PC-3 (cell line): ENCODE data around the gene DAB1. TPM values are rescaled to one million over a fixed set of nuclear protein-coding genes. Genes with fewer than 3 reads are reported as not detected.

Experiments used
- ATAC-seq: fragments of 200-7000 bp; cut with Tn5 transposase; 2 replicates; pipeline ENCODE4 v1.9.1; 2020; ENCODE audit warnings: mild to moderate bottlenecking, moderate library complexity
- BruUV-seq: library from RNA; stranded (reverse); fragments of 400-500 nt; replicated peaks from 2 replicates; lab custom pipeline; 2021; lab: Mats Ljungman, UMichigan
- CTCF ChIA-PET: fragments of 300-600 bp; sonication (Branson Sonifier 250); formaldehyde crosslinking; loops from one replicate; lab custom pipeline; 2022; ENCODE audit warnings: antibody characterized with exemption; lab: Charles Lee
- POLR2A ChIA-PET: fragments of 300-600 bp; sonication (Branson Sonifier 250); formaldehyde crosslinking; loops from one replicate; lab custom pipeline; 2022; ENCODE audit warnings: antibody characterized with exemption; ENCODE audit not compliant: unreplicated experiment; lab: Charles Lee
- DNase-seq: peaks from one replicate; pipeline ENCODE4 v3.0.0-alpha.2; 2015
- H2AFZ ChIP-seq: fragments of 300-600 bp; sonication (generic); 2 replicates; pipeline ENCODE4 v1.6.0; 2016; ENCODE audit warnings: antibody characterized with exemption, low read length
- H3F3A ChIP-seq: fragments of 300-600 bp; sonication (generic); one replicate; pipeline ENCODE4 v1.6.0; 2017; ENCODE audit warnings: antibody characterized with exemption, low read length, control low read depth, mild to moderate bottlenecking; ENCODE audit not compliant: unreplicated experiment
- H3K27ac ChIP-seq: fragments of 300-600 bp; sonication (generic); 2 replicates; pipeline ENCODE4 v1.5.1; 2016; ENCODE audit warnings: mild to moderate bottlenecking, low read length
- H3K27me3 ChIP-seq: fragments of 300-600 bp; sonication (generic); 2 replicates; pipeline ENCODE4 v1.6.1; 2016; ENCODE audit warnings: low read length, mixed read lengths
- H3K36me3 ChIP-seq: fragments of 300-600 bp; sonication (generic); 2 replicates; pipeline ENCODE4 v1.6.1; 2016; ENCODE audit warnings: low read depth, mixed run types, low read length, mixed read lengths
- H3K4me1 ChIP-seq: fragments of 300-600 bp; sonication (generic); 2 replicates; pipeline ENCODE4 v1.5.1; 2016; ENCODE audit warnings: low read length; ENCODE audit not compliant: insufficient read depth
- H3K4me2 ChIP-seq: fragments of 300-600 bp; sonication (generic); 2 replicates; pipeline ENCODE4 v1.6.0; 2016; ENCODE audit warnings: low read length
- H3K4me3 ChIP-seq: fragments of 300-600 bp; sonication (generic); 2 replicates; pipeline ENCODE4 v1.5.1; 2016; ENCODE audit warnings: mild to moderate bottlenecking, low read length, mixed read lengths
- H3K79me2 ChIP-seq: fragments of 300-600 bp; sonication (generic); 2 replicates; pipeline ENCODE4 v1.6.1; 2017; ENCODE audit warnings: low read length, mixed read lengths
- H3K9ac ChIP-seq: fragments of 300-600 bp; sonication (generic); 2 replicates; pipeline ENCODE4 v1.6.0; 2016; ENCODE audit warnings: mild to moderate bottlenecking, low read length
- H3K9me2 ChIP-seq: fragments of 300-600 bp; sonication (generic); replicated peaks from 2 replicates; pipeline ENCODE4 v1.6.1; 2016; ENCODE audit warnings: mixed run types, low read length, mixed read lengths
- H3K9me3 ChIP-seq: fragments of 300-600 bp; sonication (generic); 2 replicates; pipeline ENCODE4 v1.6.1; 2016; ENCODE audit warnings: low read length, mixed read lengths
- H4K20me1 ChIP-seq: fragments of 300-600 bp; sonication (generic); 2 replicates; pipeline ENCODE4 v1.6.1; 2016; ENCODE audit warnings: low read length, mixed read lengths
- CTCF ChIP-seq: fragments of 300-600 bp; sonication (generic); conservative IDR thresholded peaks from 2 replicates; pipeline ENCODE4 v1.5.1; 2017; ENCODE audit warnings: antibody characterized with exemption, low read depth, mild to moderate bottlenecking, low read length
- EZH2 ChIP-seq: fragments of 300-600 bp; sonication (generic); IDR thresholded peaks from one replicate; pipeline ENCODE4 v1.6.1; 2017; ENCODE audit warnings: antibody characterized with exemption, mild to moderate bottlenecking, low read length; ENCODE audit not compliant: unreplicated experiment
- EZH2phosphoT487 ChIP-seq: fragments of 300-600 bp; sonication (generic); IDR thresholded peaks from 2 replicates; pipeline ENCODE4 v1.6.1; 2018; ENCODE audit warnings: mild to moderate bottlenecking, antibody characterized with exemption, low read length, borderline replicate concordance
- intact Hi-C: fragments of 100-400 bp; cut with micrococcal nuclease; formaldehyde crosslinking; loops from 2 replicates; pipeline ENCODE4 v1.9.0; 2023
- total RNA-seq: library from RNA; depleted of rRNA; stranded (reverse); fragments of >200 nt; gene quantifications from 2 replicates; pipeline ENCODE4 v1.2.3, GENCODE V29; 2014

DAB1 gene
- total RNA-seq, 1 experiment from 2014 or later: not detected

GRCh38 chr1:57341721-57342120, 82.1 kb downstream of the DAB1 start:
- Histone ChIP-seq H3F3A (no peaks in the 10 kb centered on the region), H3K27ac (no peak overlapping the region), H3K4me3 (no peak overlapping the region), H3K4me2 (no peak overlapping the region), H3K9me2 (no peaks in the 10 kb centered on the region), H3K9me3 (no peaks in the 10 kb centered on the region), H3K79me2 (no peaks in the 10 kb centered on the region), H4K20me1 (no peaks in the 10 kb centered on the region), H3K4me1 (no peaks in the 10 kb centered on the region), H3K9ac (no peak overlapping the region), H3K36me3 (no peaks in the 10 kb centered on the region), H2AFZ (no peak overlapping the region), H3K27me3 (peaks cover 18% of the 10 kb centered on the region; the same call in 1 of the 2 replicates)
- intact Hi-C loops: no loop called here
- BruUV-seq: no TSS peak
- no peak for DNase-seq
- no peak for ATAC-seq
- TF ChIP-seq EZH2phosphoT487 (no peak), EZH2 (no peak), CTCF (no peak)
- CTCF ChIA-PET: no interaction called here
- POLR2A ChIA-PET: no interaction called here

- no peak for DNase-seq
- no peak overlapping the region for H3K4me2 ChIP-seq
- POLR2A ChIA-PET: no interaction called here
- H3K36me3 ChIP-seq: no peaks in the 10 kb centered on the region
- no peaks in the 10 kb centered on the region for H3K79me2 ChIP-seq
- intact Hi-C loops: no loop called here
- no peaks in the 10 kb centered on the region for H3K4me1 ChIP-seq
- H3F3A ChIP-seq: no peaks in the 10 kb centered on the region
- no peak overlapping the region for H3K27ac ChIP-seq
- H2AFZ ChIP-seq: no peak overlapping the region
- no peaks in the 10 kb centered on the region for H3K9me2 ChIP-seq
- peaks cover 9% of the 10 kb centered on the region; the same call in 1 of the 2 replicates for H3K27me3 ChIP-seq
- no peak overlapping the region for H3K4me3 ChIP-seq
- BruUV-seq: no TSS peak
- H3K9me3 ChIP-seq: no peaks in the 10 kb centered on the region
- no peaks in the 10 kb centered on the region for H4K20me1 ChIP-seq
- no peak for TF ChIP-seq EZH2
- no peak for TF ChIP-seq EZH2phosphoT487
- no peak for TF ChIP-seq CTCF
- CTCF ChIA-PET: no interaction called here
- H3K9ac ChIP-seq: no peak overlapping the region
- ATAC-seq: no peak
Observed at GRCh38 chr1:57340334-57341070, 83.4 kb downstream of the DAB1 start.

- ATAC-seq: no peak
- Histone ChIP-seq H3K79me2 (no peaks in the 10 kb centered on the region), H3K9me3 (no peaks in the 10 kb centered on the region), H3K27ac (no peak overlapping the region), H2AFZ (no peak overlapping the region), H3K9ac (no peak overlapping the region), H3K4me2 (no peak overlapping the region), H3K27me3 (peaks cover 9% of the 10 kb centered on the region; the same call in 1 of the 2 replicates), H3K4me1 (no peaks in the 10 kb centered on the region), H3F3A (no peaks in the 10 kb centered on the region), H4K20me1 (no peaks in the 10 kb centered on the region), H3K4me3 (no peak overlapping the region), H3K36me3 (no peaks in the 10 kb centered on the region), H3K9me2 (no peaks in the 10 kb centered on the region)
- no peak for DNase-seq
- ChIA-PET POLR2A (no interaction called here), CTCF (no interaction called here)
- intact Hi-C loops: no loop called here
- no TSS peak for BruUV-seq
- TF ChIP-seq EZH2 (no peak), CTCF (no peak), EZH2phosphoT487 (no peak)
Observed at GRCh38 chr1:57337623-57338022, 86.2 kb downstream of the DAB1 start.
